Neural progenitor cell (in vitro differentiated cells): ENCODE measurements around the gene ATG5. TPM values are rescaled to one million over a fixed set of nuclear protein-coding genes. Genes with fewer than 3 reads are reported as not detected.

Source experiments
- DNase-seq: peaks from one replicate; pipeline ENCODE4 v3.0.0-alpha.2; 2016; ENCODE audit warnings: low spot score
- H2AFZ ChIP-seq: fragments of 200-600 bp; sonication (generic); replicated peaks from 2 replicates; pipeline ENCODE4 v1.6.1; 2016; ENCODE audit warnings: antibody characterized with exemption
- H3F3A ChIP-seq: fragments of 200-600 bp; sonication (generic); 2 replicates; pipeline ENCODE4 v1.6.1; 2016; ENCODE audit warnings: antibody characterized with exemption, low read depth
- H3K27ac ChIP-seq: fragments of 200-600 bp; sonication (generic); 2 replicates; pipeline ENCODE4 v1.5.1; 2016; ENCODE audit warnings: mild to moderate bottlenecking
- H3K27me3 ChIP-seq: fragments of 200-600 bp; sonication (generic); 2 replicates; pipeline ENCODE4 v1.6.1; 2016; ENCODE audit warnings: mild to moderate bottlenecking, moderate library complexity
- H3K36me3 ChIP-seq: fragments of 200-600 bp; sonication (generic); 2 replicates; pipeline ENCODE4 v1.5.1; 2016
- H3K4me1 ChIP-seq: fragments of 200-600 bp; sonication (generic); 2 replicates; pipeline ENCODE4 v1.6.1; 2016; ENCODE audit warnings: mixed run types
- H3K4me2 ChIP-seq: fragments of 200-600 bp; sonication (generic); 2 replicates; pipeline ENCODE4 v1.6.1; 2016
- H3K4me3 ChIP-seq: fragments of 200-600 bp; sonication (generic); 2 replicates; pipeline ENCODE4 v1.5.1; 2016
- H3K79me2 ChIP-seq: fragments of 200-600 bp; sonication (generic); 2 replicates; pipeline ENCODE4 v1.6.1; 2016; ENCODE audit warnings: low read depth
- H3K9ac ChIP-seq: fragments of 200-600 bp; sonication (generic); 2 replicates; pipeline ENCODE4 v1.6.1; 2016
- H3K9me3 ChIP-seq: fragments of 200-600 bp; sonication (generic); 2 replicates; pipeline ENCODE4 v1.5.1; 2016; ENCODE audit warnings: low read depth
- H4K20me1 ChIP-seq: fragments of 200-600 bp; sonication (generic); 2 replicates; pipeline ENCODE4 v1.6.1; 2016; ENCODE audit warnings: low read depth
- H3K27ac Mint-ChIP-seq: 3 replicates; pipeline ENCODE4 v1.8.0; 2021; ENCODE audit warnings: mixed read lengths
- H3K27me3 Mint-ChIP-seq: 2 replicates; pipeline ENCODE4 v1.8.0; 2022; ENCODE audit warnings: low read depth, mild to moderate bottlenecking, inconsistent platforms, moderate library complexity, mixed read lengths; ENCODE audit not compliant: insufficient read depth
- H3K36me3 Mint-ChIP-seq: 3 replicates; pipeline ENCODE4 v1.8.0; 2021; ENCODE audit warnings: mixed read lengths
- H3K4me1 Mint-ChIP-seq: 3 replicates; pipeline ENCODE4 v1.8.0; 2021; ENCODE audit warnings: mixed read lengths
- H3K4me3 Mint-ChIP-seq: 3 replicates; pipeline ENCODE4 v1.8.0; 2021; ENCODE audit warnings: mild to moderate bottlenecking, moderate library complexity, mixed read lengths
- H3K9me3 Mint-ChIP-seq: 3 replicates; pipeline ENCODE4 v1.8.0; 2020; ENCODE audit warnings: mixed read lengths
- EZH2 ChIP-seq: fragments of 200-600 bp; sonication (generic); IDR thresholded peaks from 2 replicates; pipeline ENCODE4 v1.6.1; 2017; ENCODE audit warnings: antibody characterized with exemption, mild to moderate bottlenecking, moderate library complexity
- EZH2phosphoT487 ChIP-seq: fragments of 200-600 bp; sonication (generic); IDR thresholded peaks from 2 replicates; pipeline ENCODE4 v1.6.1; 2017; ENCODE audit warnings: antibody characterized with exemption
- total RNA-seq: library from RNA; depleted of rRNA; stranded (reverse); fragments of >200 nt; gene quantifications from 2 replicates; pipeline ENCODE4 v1.2.3, GENCODE V29; 2015; ENCODE audit warnings: low replicate concordance
- TF ChIP-seq, protein P1 (sequence below): fragments of 200-600 bp; sonication (generic); IDR thresholded peaks from 2 replicates; pipeline ENCODE4 v1.5.1; 2017; ENCODE audit warnings: antibody characterized with exemption, mild to moderate bottlenecking

ATG5 gene
- total RNA-seq, 1 donor from 2014 or later = 45.0 TPM

GRCh38 chr6:106192824-106193223 lies 132.7 kb downstream of the ATG5 start:
- Histone ChIP-seq H4K20me1 (no peaks in the 10 kb centered on the region), H3K36me3 (no peaks in the 10 kb centered on the region), H3K4me1 (peaks cover 8% of the 10 kb centered on the region), H3K27me3 (no peaks in the 10 kb centered on the region), H3K79me2 (no peaks in the 10 kb centered on the region), H3K27ac (no peak overlapping the region), H3K9ac (no peak overlapping the region), H3K9me3 (no peaks in the 10 kb centered on the region), H3K4me2 (no peak overlapping the region), H3K4me3 (no peak overlapping the region), H3F3A (no peaks in the 10 kb centered on the region), H2AFZ (no peak overlapping the region)
- H3K4me1 Mint-ChIP-seq = no peaks in the 10 kb centered on the region
- no peak overlapping the region for H3K4me3 Mint-ChIP-seq
- TF ChIP-seq EZH2phosphoT487 (no peak), EZH2 (no peak)
- TF ChIP-seq, protein P1, sequence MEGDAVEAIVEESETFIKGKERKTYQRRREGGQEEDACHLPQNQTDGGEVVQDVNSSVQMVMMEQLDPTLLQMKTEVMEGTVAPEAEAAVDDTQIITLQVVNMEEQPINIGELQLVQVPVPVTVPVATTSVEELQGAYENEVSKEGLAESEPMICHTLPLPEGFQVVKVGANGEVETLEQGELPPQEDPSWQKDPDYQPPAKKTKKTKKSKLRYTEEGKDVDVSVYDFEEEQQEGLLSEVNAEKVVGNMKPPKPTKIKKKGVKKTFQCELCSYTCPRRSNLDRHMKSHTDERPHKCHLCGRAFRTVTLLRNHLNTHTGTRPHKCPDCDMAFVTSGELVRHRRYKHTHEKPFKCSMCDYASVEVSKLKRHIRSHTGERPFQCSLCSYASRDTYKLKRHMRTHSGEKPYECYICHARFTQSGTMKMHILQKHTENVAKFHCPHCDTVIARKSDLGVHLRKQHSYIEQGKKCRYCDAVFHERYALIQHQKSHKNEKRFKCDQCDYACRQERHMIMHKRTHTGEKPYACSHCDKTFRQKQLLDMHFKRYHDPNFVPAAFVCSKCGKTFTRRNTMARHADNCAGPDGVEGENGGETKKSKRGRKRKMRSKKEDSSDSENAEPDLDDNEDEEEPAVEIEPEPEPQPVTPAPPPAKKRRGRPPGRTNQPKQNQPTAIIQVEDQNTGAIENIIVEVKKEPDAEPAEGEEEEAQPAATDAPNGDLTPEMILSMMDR = no peak
- H3K27ac Mint-ChIP-seq = no peak overlapping the region
- no peak for DNase-seq
- no peaks in the 10 kb centered on the region for H3K9me3 Mint-ChIP-seq
- H3K36me3 Mint-ChIP-seq = no peaks in the 10 kb centered on the region
- no peaks in the 10 kb centered on the region for H3K27me3 Mint-ChIP-seq

- Mint-ChIP-seq H3K9me3 (no peaks in the 10 kb centered on the region), H3K4me1 (no peaks in the 10 kb centered on the region), H3K27me3 (no peaks in the 10 kb centered on the region), H3K36me3 (no peaks in the 10 kb centered on the region), H3K27ac (no peak overlapping the region), H3K4me3 (no peak overlapping the region)
- Histone ChIP-seq H3K4me2 (no peak overlapping the region), H3F3A (no peaks in the 10 kb centered on the region), H3K4me1 (peaks cover 8% of the 10 kb centered on the region), H3K27ac (no peak overlapping the region), H3K36me3 (no peaks in the 10 kb centered on the region), H4K20me1 (no peaks in the 10 kb centered on the region), H3K79me2 (no peaks in the 10 kb centered on the region), H3K9me3 (no peaks in the 10 kb centered on the region), H3K27me3 (no peaks in the 10 kb centered on the region), H3K4me3 (no peak overlapping the region), H3K9ac (no peak overlapping the region), H2AFZ (no peak overlapping the region)
- TF ChIP-seq EZH2 (no peak), EZH2phosphoT487 (no peak)
- TF ChIP-seq, protein P1 = no peak
- no peak for DNase-seq
Measured at GRCh38 chr6:106188104-106188794, 137.3 kb downstream of the ATG5 start.

- Histone ChIP-seq H3K4me1 (peaks cover 8% of the 10 kb centered on the region), H3F3A (no peaks in the 10 kb centered on the region), H3K9ac (no peak overlapping the region), H2AFZ (no peak overlapping the region), H4K20me1 (no peaks in the 10 kb centered on the region), H3K9me3 (no peaks in the 10 kb centered on the region), H3K27me3 (no peaks in the 10 kb centered on the region), H3K4me2 (no peak overlapping the region), H3K79me2 (no peaks in the 10 kb centered on the region), H3K4me3 (no peak overlapping the region), H3K36me3 (no peaks in the 10 kb centered on the region), H3K27ac (no peak overlapping the region)
- TF ChIP-seq EZH2phosphoT487 (no peak), EZH2 (no peak)
- TF ChIP-seq, protein P1 = no peak
- no peaks in the 10 kb centered on the region for H3K9me3 Mint-ChIP-seq
- no peak overlapping the region for H3K27ac Mint-ChIP-seq
- H3K4me1 Mint-ChIP-seq = no peaks in the 10 kb centered on the region
- no peaks in the 10 kb centered on the region for H3K36me3 Mint-ChIP-seq
- DNase-seq = no peak
- no peaks in the 10 kb centered on the region for H3K27me3 Mint-ChIP-seq
- no peak overlapping the region for H3K4me3 Mint-ChIP-seq
Measured at GRCh38 chr6:106187424-106187982, 138.1 kb downstream of the ATG5 start.
